Measurements from ENCODE around the gene RPL10.

DNA sequence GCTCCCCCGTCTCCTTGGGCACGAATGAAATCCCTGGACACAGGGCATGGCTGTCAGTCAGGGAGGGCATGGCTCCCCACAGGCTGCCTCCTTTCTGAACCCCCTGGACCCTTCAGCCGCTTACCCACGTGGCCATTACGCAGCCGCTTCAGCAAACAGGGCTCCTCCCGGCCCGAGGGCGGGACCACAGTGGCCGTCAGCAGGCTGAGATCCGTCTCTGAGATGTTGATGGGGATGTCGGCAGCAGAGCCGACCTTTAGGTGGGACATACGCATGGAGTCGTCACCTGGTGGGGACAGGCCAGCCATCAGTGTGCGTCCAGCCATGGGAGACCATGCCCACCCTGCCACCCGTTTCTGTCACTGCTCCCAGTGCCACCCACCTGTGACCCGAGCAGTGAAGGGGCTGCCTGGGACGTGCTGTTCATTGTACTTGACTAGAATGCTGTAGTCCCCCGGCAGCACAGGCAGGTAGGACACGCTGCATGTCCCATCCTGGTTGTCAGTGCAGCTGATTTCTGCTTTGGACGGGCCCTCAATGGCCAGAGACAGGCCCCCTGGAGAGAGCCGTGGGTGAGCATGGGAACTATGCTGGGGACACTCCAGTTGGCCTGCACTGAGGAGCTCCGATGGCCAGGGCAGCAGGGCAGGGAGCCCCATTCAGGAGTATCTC is 44.9 kb upstream of the RPL10 start:
- TF ChIP-seq, protein P1, sequence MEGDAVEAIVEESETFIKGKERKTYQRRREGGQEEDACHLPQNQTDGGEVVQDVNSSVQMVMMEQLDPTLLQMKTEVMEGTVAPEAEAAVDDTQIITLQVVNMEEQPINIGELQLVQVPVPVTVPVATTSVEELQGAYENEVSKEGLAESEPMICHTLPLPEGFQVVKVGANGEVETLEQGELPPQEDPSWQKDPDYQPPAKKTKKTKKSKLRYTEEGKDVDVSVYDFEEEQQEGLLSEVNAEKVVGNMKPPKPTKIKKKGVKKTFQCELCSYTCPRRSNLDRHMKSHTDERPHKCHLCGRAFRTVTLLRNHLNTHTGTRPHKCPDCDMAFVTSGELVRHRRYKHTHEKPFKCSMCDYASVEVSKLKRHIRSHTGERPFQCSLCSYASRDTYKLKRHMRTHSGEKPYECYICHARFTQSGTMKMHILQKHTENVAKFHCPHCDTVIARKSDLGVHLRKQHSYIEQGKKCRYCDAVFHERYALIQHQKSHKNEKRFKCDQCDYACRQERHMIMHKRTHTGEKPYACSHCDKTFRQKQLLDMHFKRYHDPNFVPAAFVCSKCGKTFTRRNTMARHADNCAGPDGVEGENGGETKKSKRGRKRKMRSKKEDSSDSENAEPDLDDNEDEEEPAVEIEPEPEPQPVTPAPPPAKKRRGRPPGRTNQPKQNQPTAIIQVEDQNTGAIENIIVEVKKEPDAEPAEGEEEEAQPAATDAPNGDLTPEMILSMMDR (IDR thresholded peaks at IDR 0.05; ENCODE audit: control extremely low read depth in 1 of 3, insufficient read depth in 1 of 3, low read depth in 1 of 3, low read length in 3 of 3), result no peak
- TF ChIP-seq MAFK (IDR thresholded peaks at IDR 0.05; ENCODE audit: low read depth, low read length), result no peak
